Transverse colon (tissue), 3 donors: Measurements from ENCODE around the gene ALK.

Experiments
- CTCF ChIP-seq, 5 experiments: fragments of 200-600 bp in 3 of 5; fragments of 450-650 bp in 2 of 5; sonication (generic) in 3 of 5; IDR thresholded peaks; 1 replicate in 2 of 5; 2 replicates in 3 of 5; pipeline ENCODE4 v1.5.1; 2016 to 2017; ENCODE audit warnings: antibody characterized with exemption in 5 of 5, inconsistent platforms in 3 of 5, mild to moderate bottlenecking in 2 of 5, moderate library complexity in 1 of 5
- POLR2A ChIP-seq: fragments of 450-650 bp; IDR thresholded peaks from one replicate; pipeline ENCODE4 v1.6.1; 2016; ENCODE audit warnings: antibody characterized with exemption, mild to moderate bottlenecking, moderate library complexity

- no peak for TF ChIP-seq POLR2A
- TF ChIP-seq CTCF (IDR thresholded peaks at IDR 0.05) = no peak
These were observed 765.8 kb downstream of the ALK start for GRCh38 chr2:29155578-29155977.
